K562 (cell line): ENCODE data around the gene SQOR. TPM values are rescaled to one million over a fixed set of nuclear protein-coding genes. Genes with fewer than 3 reads are reported as not detected.

ENCODE experiments used
- CCAR2 ChIP-seq: fragments of 200-400 bp; formaldehyde crosslinking; IDR thresholded peaks from 2 replicates; pipeline ENCODE4 v1.6.1; 2017; ENCODE audit warnings: mild to moderate bottlenecking, low read depth, low read length
- CEBPZ ChIP-seq: fragments of 150-350 bp; IDR thresholded peaks from 2 replicates; pipeline ENCODE4 v1.6.1; 2014; ENCODE audit warnings: low read depth, mild to moderate bottlenecking, low read length, borderline replicate concordance
- ETS2 ChIP-seq: IDR thresholded peaks from 2 replicates; pipeline ENCODE4 v1.6.1; 2016; ENCODE audit warnings: borderline replicate concordance, missing genetic modification characterization, mild to moderate bottlenecking, moderate library complexity, missing compliant biosample characterization; ENCODE audit not compliant: poor library complexity, severe bottlenecking
- FUS ChIP-seq: fragments of 200-400 bp; formaldehyde crosslinking; optimal IDR thresholded peaks from 2 replicates; pipeline ENCODE3; 2017; ENCODE audit warnings: low read depth, low read length
- GATAD2B ChIP-seq: fragments of 450-650 bp; IDR thresholded peaks from 2 replicates; pipeline ENCODE4 v1.6.1; 2017; ENCODE audit warnings: mild to moderate bottlenecking, borderline replicate concordance
- LARP7 ChIP-seq: fragments of 450-650 bp; IDR thresholded peaks from 2 replicates; pipeline ENCODE4 v1.6.1; 2016
- MYC ChIP-seq, 2 experiments: fragments of 250-450 bp in 1 of 2; sonication (Bioruptor Pico) in 1 of 2; IDR thresholded peaks; 2 replicates each; pipeline versions ENCODE4 v1.5.1 to v1.6.1; 2012 to 2021; ENCODE audit warnings: low read depth in 2 of 2, borderline replicate concordance in 1 of 2, improper control_type of control experiment in 1 of 2, low read length in 1 of 2, mild to moderate bottlenecking in 1 of 2, moderate library complexity in 1 of 2
- OTX1 ChIP-seq: fragments of 450-650 bp; formaldehyde crosslinking; IDR thresholded peaks from 2 replicates; pipeline ENCODE4 v1.4.0; 2022; ENCODE audit warnings: mild to moderate bottlenecking
- RBFOX2 ChIP-seq: fragments of 200-400 bp; formaldehyde crosslinking; IDR thresholded peaks from 2 replicates; pipeline ENCODE4 v1.6.1; 2017; ENCODE audit warnings: low read depth, mild to moderate bottlenecking, low read length, moderate library complexity
- SIX5 ChIP-seq, 2 experiments: IDR thresholded peaks; 2 replicates each; pipeline ENCODE4 v1.6.1; 2011; ENCODE audit warnings: low read length in 2 of 2, borderline replicate concordance in 1 of 2, low read depth in 1 of 2, mild to moderate bottlenecking in 1 of 2, moderate library complexity in 1 of 2; ENCODE audit not compliant: insufficient read depth in 1 of 2
- ZBTB12 ChIP-seq: fragments of 250-450 bp; sonication (Bioruptor Pico); IDR thresholded peaks from 2 replicates; pipeline ENCODE4 v1.4.0; 2020
- ZNF740 ChIP-seq, 3 experiments: fragments of 200-800 bp in 1 of 3; sonication (Bioruptor generic) in 1 of 3; sonication (generic) in 1 of 3; formaldehyde crosslinking in 1 of 3; IDR thresholded peaks; 2 replicates each; pipeline versions ENCODE4 v1.6.1 to v1.8.0; 2016 to 2022; ENCODE audit warnings: mild to moderate bottlenecking in 2 of 3, missing compliant biosample characterization in 2 of 3, missing genetic modification characterization in 2 of 3, missing genetic modification reagents in 1 of 3
- polyA plus RNA-seq, 8 experiments: library from polyadenylated mRNA; depleted of rRNA in 4 of 8; stranded (reverse) in 5 of 8; unstranded in 3 of 8; fragments of >200 nt; fragmentation: Nextera tagmentation in 2 of 8; fragmentation: Illumina TruSeq in 1 of 8; extraction: Ambion mirVana in 2 of 8; extraction: Trizol in 1 of 8; gene quantifications; 2 replicates each; pipeline versions ENCODE4 v1.2.1 to v1.2.3, GENCODE V29; 2011 to 2014; ENCODE audit warnings: inconsistent platforms in 1 of 8, missing spikeins in 1 of 8
- total RNA-seq, 7 experiments: library from RNA; depleted of rRNA in 6 of 7; stranded (reverse); fragments of >200 nt in 6 of 7; fragmentation: Illumina TruSeq in 2 of 7; extraction: Trizol in 2 of 7; gene quantifications; 2 replicates each; pipeline versions ENCODE4 v1.2.1 to v1.2.3, GENCODE V29; 2011 to 2021; ENCODE audit warnings: low replicate concordance in 1 of 7
- TF ChIP-seq, protein P1 (sequence below): fragments of 450-650 bp; formaldehyde crosslinking; IDR thresholded peaks from 2 replicates; pipeline ENCODE4 v1.4.0; 2020; ENCODE audit warnings: mild to moderate bottlenecking, mixed read lengths
- TF ChIP-seq, protein P2 (sequence below): sonication (generic); IDR thresholded peaks from 2 replicates; pipeline ENCODE4 v1.6.1; 2016

The SQOR gene
- total and polyA plus RNA-seq, 9 of the 15 experiments (the other 6 are each of a cell fraction or from before 2014, with no cell fraction given) = 0.32 to 1.6 (median 1.1) TPM

- TF ChIP-seq LARP7 (no peak), ETS2 (no peak), ZBTB12 (CRISPR knock-in tag) (peak; percentile 90), CEBPZ (no peak), MYC (IDR thresholded peaks at IDR 0.05; ENCODE audit: low read depth, low read length) (peak; percentile 96), MYC (CRISPR knock-in tag; IDR thresholded peaks at IDR 0.05; ENCODE audit: borderline replicate concordance, low read depth) (no peak), FUS (no peak), SIX5 (IDR thresholded peaks at IDR 0.05; ENCODE audit: borderline replicate concordance in 1 of 2, insufficient read depth in 1 of 2, low read depth in 1 of 2, low read length in 2 of 2) (peak in 1 of 2 experiments; percentile 8; a peak in 1 of 4 replicates), OTX1 (CRISPR knock-in tag) (no peak), RBFOX2 (peak; percentile 99), CCAR2 (no peak), GATAD2B (0 out of 2 replicates have a peak, but pooled peaks have one; percentile 28), ZNF740 (CRISPR knock-in tag; IDR thresholded peaks at IDR 0.05) (no peak; the same call in 1 of the 2 replicates), ZNF740 (tag; IDR thresholded peaks at IDR 0.05) (no peak; a peak in 1 of 4 replicates)
- TF ChIP-seq, protein P1, sequence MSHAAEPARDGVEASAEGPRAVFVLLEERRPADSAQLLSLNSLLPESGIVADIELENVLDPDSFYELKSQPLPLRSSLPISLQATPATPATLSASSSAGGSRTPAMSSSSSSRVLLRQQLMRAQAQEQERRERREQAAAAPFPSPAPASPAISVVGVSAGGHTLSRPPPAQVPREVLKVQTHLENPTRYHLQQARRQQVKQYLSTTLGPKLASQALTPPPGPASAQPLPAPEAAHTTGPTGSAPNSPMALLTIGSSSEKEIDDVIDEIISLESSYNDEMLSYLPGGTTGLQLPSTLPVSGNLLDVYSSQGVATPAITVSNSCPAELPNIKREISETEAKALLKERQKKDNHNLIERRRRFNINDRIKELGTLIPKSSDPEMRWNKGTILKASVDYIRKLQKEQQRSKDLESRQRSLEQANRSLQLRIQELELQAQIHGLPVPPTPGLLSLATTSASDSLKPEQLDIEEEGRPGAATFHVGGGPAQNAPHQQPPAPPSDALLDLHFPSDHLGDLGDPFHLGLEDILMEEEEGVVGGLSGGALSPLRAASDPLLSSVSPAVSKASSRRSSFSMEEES (CRISPR knock-in tag) = peak; percentile 28; the same call in 1 of the 2 replicates
- TF ChIP-seq, protein P2, sequence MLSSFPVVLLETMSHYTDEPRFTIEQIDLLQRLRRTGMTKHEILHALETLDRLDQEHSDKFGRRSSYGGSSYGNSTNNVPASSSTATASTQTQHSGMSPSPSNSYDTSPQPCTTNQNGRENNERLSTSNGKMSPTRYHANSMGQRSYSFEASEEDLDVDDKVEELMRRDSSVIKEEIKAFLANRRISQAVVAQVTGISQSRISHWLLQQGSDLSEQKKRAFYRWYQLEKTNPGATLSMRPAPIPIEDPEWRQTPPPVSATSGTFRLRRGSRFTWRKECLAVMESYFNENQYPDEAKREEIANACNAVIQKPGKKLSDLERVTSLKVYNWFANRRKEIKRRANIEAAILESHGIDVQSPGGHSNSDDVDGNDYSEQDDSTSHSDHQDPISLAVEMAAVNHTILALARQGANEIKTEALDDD = no peak
Measured at GRCh38 chr15:45587095-45587862, 47.5 kb upstream of the SQOR start, which contains the start of gene BLOC1S6 (continued).
